ENCODE data around the gene SCGB1D2.
"Not testable (repeated sequence)": the region's sequence is repeated elsewhere in the genome, so short reads cannot be mapped to it uniquely, and the experiment has no call there.

Gene SCGB1D2, protein sequence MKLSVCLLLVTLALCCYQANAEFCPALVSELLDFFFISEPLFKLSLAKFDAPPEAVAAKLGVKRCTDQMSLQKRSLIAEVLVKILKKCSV

DNA sequence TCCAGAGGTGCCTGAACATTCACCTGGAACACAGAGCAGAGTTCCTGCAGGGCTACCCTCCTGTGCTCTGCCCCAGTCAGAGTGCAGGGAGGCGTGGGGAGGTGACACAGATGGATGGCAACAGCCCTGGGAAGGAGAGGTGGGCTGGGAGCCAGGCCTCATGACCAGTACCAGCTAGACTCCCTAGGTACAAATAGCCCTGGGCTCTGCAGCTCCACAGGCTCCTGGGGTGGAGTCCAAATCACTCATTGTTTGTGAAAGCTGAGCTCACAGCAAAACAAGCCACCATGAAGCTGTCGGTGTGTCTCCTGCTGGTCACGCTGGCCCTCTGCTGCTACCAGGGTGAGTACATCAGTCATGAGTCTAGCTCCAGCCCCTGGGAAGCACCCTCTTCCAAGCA, at the start of gene SCGB1D2:
Gene SCGB1D2 (plus strand): TSS at position 219 of the 400 bp plus-strand sequence. CDS start 69 bp downstream, at position 288.
- peak within 1 kb of the TSS; percentile 71 for H3K27ac ChIP-seq
- TF ChIP-seq, protein P1, sequence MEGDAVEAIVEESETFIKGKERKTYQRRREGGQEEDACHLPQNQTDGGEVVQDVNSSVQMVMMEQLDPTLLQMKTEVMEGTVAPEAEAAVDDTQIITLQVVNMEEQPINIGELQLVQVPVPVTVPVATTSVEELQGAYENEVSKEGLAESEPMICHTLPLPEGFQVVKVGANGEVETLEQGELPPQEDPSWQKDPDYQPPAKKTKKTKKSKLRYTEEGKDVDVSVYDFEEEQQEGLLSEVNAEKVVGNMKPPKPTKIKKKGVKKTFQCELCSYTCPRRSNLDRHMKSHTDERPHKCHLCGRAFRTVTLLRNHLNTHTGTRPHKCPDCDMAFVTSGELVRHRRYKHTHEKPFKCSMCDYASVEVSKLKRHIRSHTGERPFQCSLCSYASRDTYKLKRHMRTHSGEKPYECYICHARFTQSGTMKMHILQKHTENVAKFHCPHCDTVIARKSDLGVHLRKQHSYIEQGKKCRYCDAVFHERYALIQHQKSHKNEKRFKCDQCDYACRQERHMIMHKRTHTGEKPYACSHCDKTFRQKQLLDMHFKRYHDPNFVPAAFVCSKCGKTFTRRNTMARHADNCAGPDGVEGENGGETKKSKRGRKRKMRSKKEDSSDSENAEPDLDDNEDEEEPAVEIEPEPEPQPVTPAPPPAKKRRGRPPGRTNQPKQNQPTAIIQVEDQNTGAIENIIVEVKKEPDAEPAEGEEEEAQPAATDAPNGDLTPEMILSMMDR (IDR thresholded peaks at IDR 0.05) = peak; percentile 29; the same call in 1 of the 2 replicates
- TF ChIP-seq ZFX (IDR thresholded peaks at IDR 0.05; ENCODE audit: borderline replicate concordance) = no peak

DNA sequence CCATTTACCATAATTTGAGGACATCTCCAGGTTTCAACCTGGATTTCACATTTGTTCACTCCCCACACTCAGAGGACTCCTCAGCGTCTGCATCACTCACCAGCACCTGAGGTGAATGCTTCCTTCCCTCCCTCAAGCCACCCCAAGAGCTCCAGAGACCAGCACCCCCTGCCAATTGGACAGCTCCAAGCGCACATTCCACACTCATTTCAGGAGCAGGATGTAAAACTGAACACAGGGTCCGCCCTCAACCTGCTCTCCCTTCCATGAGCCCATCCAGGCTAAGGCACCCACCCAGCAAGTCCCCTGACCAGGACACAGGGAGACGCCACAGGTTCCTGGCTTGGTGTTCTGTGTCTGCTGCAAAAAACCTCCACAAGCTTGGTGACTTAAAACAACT, 48.1 kb upstream of the SCGB1D2 start:
- TF ChIP-seq, protein P1 (IDR thresholded peaks at IDR 0.05) = no peak
- TF ChIP-seq ZFX (IDR thresholded peaks at IDR 0.05; ENCODE audit: borderline replicate concordance) = no peak
- H3K27ac ChIP-seq = no peak overlapping the region

DNA sequence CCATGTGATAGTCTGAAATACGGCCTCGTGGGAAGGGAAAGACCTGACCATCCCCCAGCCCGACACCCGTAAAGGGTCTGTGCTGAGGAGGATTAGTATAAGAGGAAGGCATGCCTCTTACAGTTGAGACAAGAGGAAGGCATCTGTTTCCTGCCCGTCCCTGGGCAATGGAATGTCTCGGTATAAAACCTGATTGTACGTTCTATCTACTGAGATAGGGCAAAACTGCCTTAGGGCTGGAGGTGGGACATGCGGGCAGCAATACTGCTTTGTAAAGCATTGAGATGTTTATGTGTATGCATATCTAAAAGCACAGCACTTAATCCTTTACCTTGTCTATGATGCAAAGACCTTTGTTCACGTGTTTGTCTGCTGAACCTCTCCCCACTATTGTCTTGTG, 47.0 kb upstream of the SCGB1D2 start:
- H3K27ac ChIP-seq = not testable (repeated sequence)

DNA sequence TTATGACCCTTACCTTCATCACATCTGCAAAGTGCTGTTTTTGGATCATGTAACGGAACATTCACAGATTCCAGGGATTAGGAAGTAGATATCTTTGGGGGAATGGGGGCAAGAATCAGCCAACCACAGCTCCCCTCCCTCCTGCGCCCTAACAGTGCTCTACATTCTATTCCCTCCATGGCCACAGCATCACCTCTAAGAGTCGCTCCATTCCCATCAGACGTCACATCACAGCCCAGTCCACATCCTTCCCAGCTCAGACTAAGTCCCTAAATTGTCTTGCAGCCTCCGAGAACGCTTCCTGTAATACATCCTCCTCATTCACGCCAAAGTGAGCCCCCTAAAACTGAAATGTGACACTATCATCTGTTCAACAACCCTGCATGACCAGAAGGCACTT, 46.1 kb upstream of the SCGB1D2 start:
- TF ChIP-seq, protein P1 (IDR thresholded peaks at IDR 0.05) = peak; percentile 37
- no peak for TF ChIP-seq ZFX (IDR thresholded peaks at IDR 0.05; ENCODE audit: borderline replicate concordance)
- no peak overlapping the region for H3K27ac ChIP-seq

DNA sequence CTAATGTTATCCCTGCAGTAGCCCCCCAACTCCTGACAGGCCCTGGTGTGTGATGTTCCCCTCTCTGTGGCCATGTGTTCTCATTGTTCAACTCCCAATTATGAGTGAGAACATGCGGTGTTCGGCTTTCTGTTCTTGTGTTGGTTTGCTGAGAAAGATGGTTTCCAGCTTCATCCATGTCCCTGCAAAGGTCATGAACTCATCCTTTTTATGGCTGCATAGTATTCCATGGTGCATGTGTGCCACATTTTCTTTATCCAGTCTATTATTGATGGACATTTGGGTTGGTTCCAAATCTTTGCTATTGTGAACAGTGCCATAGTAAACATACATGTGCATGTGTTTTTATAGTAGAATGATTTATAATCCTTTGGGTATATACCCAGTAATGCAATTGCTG, 44.6 kb upstream of the SCGB1D2 start:
- not testable (repeated sequence) for H3K27ac ChIP-seq

DNA sequence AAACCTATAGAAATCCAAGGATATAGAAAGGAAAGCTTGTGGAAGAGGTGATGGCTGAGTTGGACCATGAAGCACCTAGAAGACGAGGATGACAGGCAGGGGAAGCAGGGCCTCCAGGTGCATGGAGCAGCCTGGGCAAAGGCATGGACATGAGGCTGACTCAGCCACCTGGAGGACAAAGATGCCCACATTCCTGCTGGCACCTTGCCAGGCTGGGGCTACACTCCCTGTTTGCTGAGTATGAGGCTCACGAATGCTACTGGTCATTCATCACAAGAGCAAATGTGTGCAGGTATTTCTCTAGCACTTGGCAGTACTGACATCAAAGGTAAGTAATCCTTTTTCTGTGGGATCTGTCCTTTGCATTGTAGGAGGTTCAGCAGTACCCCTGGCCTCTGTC, 40.7 kb upstream of the SCGB1D2 start:
- H3K27ac ChIP-seq = no peak overlapping the region
- TF ChIP-seq, protein P1 (IDR thresholded peaks at IDR 0.05) = no peak
- TF ChIP-seq ZFX (IDR thresholded peaks at IDR 0.05; ENCODE audit: borderline replicate concordance) = no peak

DNA sequence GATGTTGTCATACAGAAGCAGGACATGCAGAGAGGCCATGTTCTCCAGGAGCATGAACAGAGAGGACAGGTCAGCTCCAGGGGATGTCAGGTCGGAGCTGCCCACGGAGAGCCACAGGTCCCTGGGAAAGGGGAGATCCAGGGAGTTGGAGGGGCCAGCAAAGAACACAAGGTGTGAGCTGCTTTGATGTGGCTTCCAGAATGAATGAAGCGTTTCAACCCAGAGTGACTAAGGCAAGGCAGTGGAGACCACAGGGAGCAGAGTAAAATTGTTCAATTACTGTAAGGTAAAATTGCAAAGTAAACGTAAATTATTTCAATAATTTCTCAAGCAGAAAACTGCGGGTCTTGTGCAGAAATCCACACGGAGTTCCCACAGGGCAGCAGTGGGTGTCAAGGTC, 39.1 kb upstream of the SCGB1D2 start:
- no peak overlapping the region for H3K27ac ChIP-seq
- no peak for TF ChIP-seq ZFX (IDR thresholded peaks at IDR 0.05; ENCODE audit: borderline replicate concordance)
- TF ChIP-seq, protein P1 (IDR thresholded peaks at IDR 0.05) = no peak

DNA sequence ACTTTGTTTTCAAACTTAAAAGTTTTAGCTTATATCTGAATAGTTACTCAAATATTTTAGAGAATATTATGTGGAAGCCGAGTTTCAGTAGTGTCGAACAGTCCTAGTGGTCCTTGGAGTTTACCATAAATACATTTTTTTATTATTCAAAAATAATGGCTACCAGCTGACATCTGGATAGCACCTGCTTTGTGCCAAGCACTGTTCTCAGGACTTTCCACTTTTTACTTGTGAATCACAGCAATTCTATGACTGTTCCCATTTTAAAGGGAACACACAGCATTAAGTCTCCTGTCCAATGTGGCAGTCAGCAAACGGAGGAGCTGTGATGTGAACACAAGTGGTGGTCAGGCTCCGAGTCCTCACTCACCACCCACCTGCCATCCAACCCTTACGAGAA, 37.6 kb upstream of the SCGB1D2 start:
- no peak overlapping the region for H3K27ac ChIP-seq
- TF ChIP-seq, protein P1 (IDR thresholded peaks at IDR 0.05) = no peak
- TF ChIP-seq ZFX (IDR thresholded peaks at IDR 0.05; ENCODE audit: borderline replicate concordance) = no peak
